K562 (cell line): Measurements from ENCODE around the gene CD19. TPM values are rescaled to one million over a fixed set of nuclear protein-coding genes. Genes with fewer than 3 reads are reported as not detected.

Source experiments
- KAT8 ChIP-seq: fragments of 450-650 bp; IDR thresholded peaks from 2 replicates; pipeline ENCODE4 v1.6.1; 2016; ENCODE audit warnings: low read depth, mild to moderate bottlenecking
- MGA ChIP-seq: fragments of 450-650 bp; IDR thresholded peaks from 2 replicates; pipeline ENCODE4 v1.6.1; 2016; ENCODE audit warnings: mild to moderate bottlenecking, moderate library complexity
- PRPF4 ChIP-seq: fragments of 200-400 bp; formaldehyde crosslinking; IDR thresholded peaks from one replicate; pipeline ENCODE4 v1.6.1; 2017; ENCODE audit warnings: low read length, low read depth, mild to moderate bottlenecking; ENCODE audit not compliant: insufficient read depth, poor library complexity, severe bottlenecking
- SP2 ChIP-seq: IDR thresholded peaks from 2 replicates; pipeline ENCODE4 v1.6.1; 2011; ENCODE audit warnings: mild to moderate bottlenecking, low read depth, low read length, moderate library complexity; ENCODE audit not compliant: poor library complexity, severe bottlenecking; ENCODE audit errors: extremely low read depth
- ZNF699 ChIP-seq: fragments of 250-450 bp; sonication (Bioruptor Pico); IDR thresholded peaks from 2 replicates; pipeline ENCODE4 v1.8.0; 2021; ENCODE audit warnings: mild to moderate bottlenecking, moderate library complexity; ENCODE audit not compliant: insufficient replicate concordance
- polyA plus RNA-seq, 8 experiments: library from polyadenylated mRNA; depleted of rRNA in 4 of 8; stranded (reverse) in 5 of 8; unstranded in 3 of 8; fragments of >200 nt; fragmentation: Nextera tagmentation in 2 of 8; fragmentation: Illumina TruSeq in 1 of 8; extraction: Ambion mirVana in 2 of 8; extraction: Trizol in 1 of 8; gene quantifications; 2 replicates each; pipeline versions ENCODE4 v1.2.1 to v1.2.3, GENCODE V29; 2011 to 2014; ENCODE audit warnings: inconsistent platforms in 1 of 8, missing spikeins in 1 of 8
- total RNA-seq, 7 experiments: library from RNA; depleted of rRNA in 6 of 7; stranded (reverse); fragments of >200 nt in 6 of 7; fragmentation: Illumina TruSeq in 2 of 7; extraction: Trizol in 2 of 7; gene quantifications; 2 replicates each; pipeline versions ENCODE4 v1.2.1 to v1.2.3, GENCODE V29; 2011 to 2021; ENCODE audit warnings: low replicate concordance in 1 of 7
- TF ChIP-seq, protein P1 (sequence below): fragments of 250-450 bp; sonication (Bioruptor Pico); IDR thresholded peaks from 2 replicates; pipeline ENCODE4 v1.5.0; 2021

CD19 gene
- total and polyA plus RNA-seq, 9 of the 15 experiments (the other 6 are each of a cell fraction or from before 2014, with no cell fraction given), result 0.27 to 3.7 (median 2.0) TPM; not detected in 1

DNA sequence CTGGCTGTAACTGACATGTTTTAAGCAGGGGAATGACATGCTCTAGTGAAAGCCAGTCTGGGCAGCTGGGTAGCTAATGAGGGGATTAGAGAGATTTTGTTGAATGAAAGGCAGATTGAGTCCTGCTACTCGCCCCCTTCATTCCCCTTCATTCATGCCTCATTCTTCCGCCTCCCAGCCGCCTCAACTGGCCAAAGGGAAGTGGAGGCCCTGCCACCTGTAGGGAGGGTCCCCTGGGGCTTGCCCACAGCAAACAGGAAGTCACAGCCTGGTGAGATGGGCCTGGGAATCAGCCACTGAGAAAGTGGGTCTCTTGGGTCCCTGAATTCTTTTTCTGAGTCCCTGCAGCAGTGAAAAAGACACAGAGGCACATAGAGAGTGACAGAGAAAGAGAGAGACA lies 1.1 kb upstream of the CD19 start (continued):
- TF ChIP-seq MGA (no peak), PRPF4 (no peak), SP2 (no peak), ZNF699 (CRISPR knock-in tag) (no peak), KAT8 (no peak)
- TF ChIP-seq, protein P1, sequence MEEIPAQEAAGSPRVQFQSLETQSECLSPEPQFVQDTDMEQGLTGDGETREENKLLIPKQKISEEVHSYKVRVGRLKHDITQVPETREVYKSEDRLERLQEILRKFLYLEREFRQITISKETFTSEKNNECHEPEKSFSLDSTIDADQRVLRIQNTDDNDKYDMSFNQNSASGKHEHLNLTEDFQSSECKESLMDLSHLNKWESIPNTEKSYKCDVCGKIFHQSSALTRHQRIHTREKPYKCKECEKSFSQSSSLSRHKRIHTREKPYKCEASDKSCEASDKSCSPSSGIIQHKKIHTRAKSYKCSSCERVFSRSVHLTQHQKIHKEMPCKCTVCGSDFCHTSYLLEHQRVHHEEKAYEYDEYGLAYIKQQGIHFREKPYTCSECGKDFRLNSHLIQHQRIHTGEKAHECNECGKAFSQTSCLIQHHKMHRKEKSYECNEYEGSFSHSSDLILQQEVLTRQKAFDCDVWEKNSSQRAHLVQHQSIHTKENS (CRISPR knock-in tag), result no peak
- TF ChIP-seq, all 486 proteins: peak for 0
